Liver (tissue), 9 donors: ENCODE results near the gene ZNF366. TPM values are rescaled to one million over a fixed set of nuclear protein-coding genes. Genes with fewer than 3 reads are reported as not detected.

Experiments used
- DNase-seq: peaks from one replicate; pipeline ENCODE4 v3.0.0-alpha.2; 2017; ENCODE audit warnings: low spot score
- H3K27ac ChIP-seq, 2 donors: one replicate each; pipeline ENCODE4 v1.7.0; 2013; ENCODE audit warnings: inconsistent platforms in 2 of 2, low read length in 2 of 2, control low read depth in 1 of 2, low read depth in 1 of 2, mild to moderate bottlenecking in 1 of 2
- H3K27me3 ChIP-seq, 4 donors: one replicate each; pipeline versions ENCODE4 v1.6.1 to v1.7.0; 2013; ENCODE audit warnings: low read length in 3 of 4, inconsistent platforms in 1 of 4, mild to moderate bottlenecking in 1 of 4, moderate library complexity in 1 of 4; ENCODE audit not compliant: control insufficient read depth in 4 of 4, insufficient read depth in 4 of 4
- H3K36me3 ChIP-seq, 4 donors: one replicate each; pipeline versions ENCODE4 v1.6.1 to v1.7.0; 2013; ENCODE audit warnings: low read length in 3 of 4, mild to moderate bottlenecking in 3 of 4, low read depth in 1 of 4, moderate library complexity in 1 of 4; ENCODE audit not compliant: control insufficient read depth in 4 of 4, insufficient read depth in 3 of 4
- H3K4me1 ChIP-seq, 4 donors: one replicate each; pipeline versions ENCODE4 v1.6.1 to v1.7.0; 2013; ENCODE audit warnings: low read length in 3 of 4, mild to moderate bottlenecking in 3 of 4, moderate library complexity in 1 of 4; ENCODE audit not compliant: control insufficient read depth in 4 of 4, insufficient read depth in 4 of 4
- H3K4me3 ChIP-seq, 3 donors: one replicate each; pipeline versions ENCODE4 v1.6.1 to v1.7.0; 2013; ENCODE audit warnings: low read length in 3 of 3, control low read depth in 1 of 3, low read depth in 1 of 3, mild to moderate bottlenecking in 1 of 3
- H3K9ac ChIP-seq, 2 donors: one replicate each; pipeline ENCODE4 v1.7.0; 2013; ENCODE audit warnings: low read length in 2 of 2, mild to moderate bottlenecking in 2 of 2, moderate library complexity in 2 of 2, control low read depth in 1 of 2, low read depth in 1 of 2
- H3K9me3 ChIP-seq, 4 donors: one replicate each; pipeline versions ENCODE4 v1.6.1 to v1.7.0; 2013; ENCODE audit warnings: low read length in 3 of 4; ENCODE audit not compliant: control insufficient read depth in 4 of 4
- ATF3 ChIP-seq: IDR thresholded peaks from 2 replicates; pipeline ENCODE4 v1.6.1; 2016; ENCODE audit warnings: antibody characterized with exemption
- EGR1 ChIP-seq, 2 donors: IDR thresholded peaks; 2 replicates each; pipeline ENCODE4 v1.6.1; 2016 to 2018; ENCODE audit warnings: antibody characterized with exemption in 2 of 2, low read depth in 2 of 2
- FOXA1 ChIP-seq: IDR thresholded peaks from 2 replicates; pipeline ENCODE4 v1.6.1; 2016; ENCODE audit warnings: antibody characterized with exemption
- FOXA2 ChIP-seq: IDR thresholded peaks from 2 replicates; pipeline ENCODE4 v1.6.1; 2016; ENCODE audit warnings: antibody characterized with exemption
- GABPA ChIP-seq, 2 donors: IDR thresholded peaks in 1 of 2; conservative IDR thresholded peaks in 1 of 2; 2 replicates each; pipeline ENCODE4 v1.6.1; 2016; ENCODE audit warnings: antibody characterized with exemption in 2 of 2, mild to moderate bottlenecking in 1 of 2, moderate library complexity in 1 of 2
- HNF4A ChIP-seq, 2 donors: conservative IDR thresholded peaks; 2 replicates each; pipeline ENCODE4 v1.6.1; 2016; ENCODE audit warnings: antibody characterized with exemption in 2 of 2, mild to moderate bottlenecking in 2 of 2
- HNF4G ChIP-seq: IDR thresholded peaks from 2 replicates; pipeline ENCODE4 v1.6.1; 2016; ENCODE audit warnings: antibody characterized with exemption
- JUND ChIP-seq, 2 donors: IDR thresholded peaks; 2 replicates each; pipeline ENCODE4 v1.6.1; 2016; ENCODE audit warnings: antibody characterized with exemption in 2 of 2
- MAX ChIP-seq: IDR thresholded peaks from 2 replicates; pipeline ENCODE4 v1.6.1; 2016; ENCODE audit warnings: antibody characterized with exemption
- NR2F2 ChIP-seq: IDR thresholded peaks from 2 replicates; pipeline ENCODE4 v1.6.1; 2016; ENCODE audit warnings: antibody characterized with exemption
- RAD21 ChIP-seq, 2 donors: IDR thresholded peaks; 2 replicates each; pipeline ENCODE4 v1.6.1; 2016; ENCODE audit warnings: antibody characterized with exemption in 2 of 2, mild to moderate bottlenecking in 2 of 2
- RXRA ChIP-seq, 2 donors: IDR thresholded peaks; 2 replicates each; pipeline ENCODE4 v1.6.1; 2017 to 2018; ENCODE audit warnings: antibody characterized with exemption in 2 of 2, mild to moderate bottlenecking in 1 of 2
- SP1 ChIP-seq: IDR thresholded peaks from 2 replicates; pipeline ENCODE4 v1.6.1; 2018; ENCODE audit warnings: antibody characterized with exemption, mild to moderate bottlenecking
- TAF1 ChIP-seq: conservative IDR thresholded peaks from 2 replicates; pipeline ENCODE4 v1.6.1; 2016; ENCODE audit warnings: antibody characterized with exemption, mild to moderate bottlenecking
- YY1 ChIP-seq: IDR thresholded peaks from 2 replicates; pipeline ENCODE4 v1.6.1; 2016; ENCODE audit warnings: antibody characterized with exemption, mild to moderate bottlenecking
- ZBTB33 ChIP-seq: IDR thresholded peaks from 2 replicates; pipeline ENCODE4 v1.6.1; 2016; ENCODE audit warnings: antibody characterized with exemption
- WGBS: extraction: QIAGEN DNeasy Blood & Tissue Kit; methylation state at CpG from one replicate; pipeline ENCODE4 v1.1.7; 2013; 5-methylcytosine and 5-hydroxymethylcytosine counted together
- polyA plus RNA-seq, 2 donors: library from polyadenylated mRNA; stranded (reverse) in 1 of 2; unstranded in 1 of 2; fragments of 200-250 nt in 1 of 2; fragments of >200 nt in 1 of 2; fragmentation: Nextera tagmentation in 1 of 2; extraction: Ambion mirVana in 1 of 2; gene quantifications; one replicate each; pipeline versions ENCODE4 v1.2.1 to v1.2.3, GENCODE V29; 2013 to 2015
- total RNA-seq, 2 donors: library from RNA; depleted of rRNA; stranded (reverse); fragments of >200 nt; gene quantifications; one replicate each; pipeline ENCODE4 v1.2.3, GENCODE V29; 2014
- TF ChIP-seq, protein P1 (sequence below): fragments of 150-350 bp; IDR thresholded peaks from 2 replicates; pipeline ENCODE4 v1.5.1; 2017; ENCODE audit warnings: improper control_type of control experiment, low read depth, low read length; ENCODE audit not compliant: missing input control
- TF ChIP-seq, protein P2 (sequence below): IDR thresholded peaks from 2 replicates; pipeline ENCODE4 v1.6.1; 2016; ENCODE audit warnings: antibody characterized with exemption, mild to moderate bottlenecking
- donor health status: healthy.
- donor health status: healthy.
- donor health status: healthy.
- donor health status: healthy.
- donor health status: healthy.

ZNF366 gene
- total and polyA plus RNA-seq, 4 donors: 0.71 to 1.0 (median 0.75) TPM

DNA sequence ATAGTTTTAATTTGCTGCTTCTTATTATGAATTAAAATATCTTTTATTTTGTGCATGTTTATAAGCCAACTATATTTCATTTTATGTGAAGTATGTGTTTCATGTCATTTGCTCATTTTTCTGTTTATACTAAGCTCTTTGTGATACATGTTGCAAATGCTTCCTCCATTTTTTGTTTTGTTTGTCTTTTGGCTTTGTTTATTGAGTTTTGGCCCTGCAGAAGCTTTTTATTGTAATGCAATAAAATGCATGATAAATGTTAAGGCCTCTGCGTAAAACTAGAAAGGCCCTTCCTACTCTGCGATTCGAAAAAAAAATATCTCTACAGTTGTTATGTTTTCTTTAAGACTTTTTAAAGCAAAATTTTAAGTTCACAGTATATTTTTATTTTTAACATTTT, 9.4 kb downstream of the ZNF366 start:
- TF ChIP-seq ZBTB33 (no peak), EGR1 (IDR thresholded peaks at IDR 0.05; ENCODE audit: low read depth in 2 of 2) (no peak), FOXA1 (no peak), JUND (IDR thresholded peaks at IDR 0.05) (no peak), RXRA (IDR thresholded peaks at IDR 0.05) (no peak), SP1 (no peak), GABPA (IDR thresholded peaks at IDR 0.05 in 1 of 2, conservative IDR thresholded peaks at IDR 0.05 in 1 of 2) (no peak)
- TF ChIP-seq, protein P1, sequence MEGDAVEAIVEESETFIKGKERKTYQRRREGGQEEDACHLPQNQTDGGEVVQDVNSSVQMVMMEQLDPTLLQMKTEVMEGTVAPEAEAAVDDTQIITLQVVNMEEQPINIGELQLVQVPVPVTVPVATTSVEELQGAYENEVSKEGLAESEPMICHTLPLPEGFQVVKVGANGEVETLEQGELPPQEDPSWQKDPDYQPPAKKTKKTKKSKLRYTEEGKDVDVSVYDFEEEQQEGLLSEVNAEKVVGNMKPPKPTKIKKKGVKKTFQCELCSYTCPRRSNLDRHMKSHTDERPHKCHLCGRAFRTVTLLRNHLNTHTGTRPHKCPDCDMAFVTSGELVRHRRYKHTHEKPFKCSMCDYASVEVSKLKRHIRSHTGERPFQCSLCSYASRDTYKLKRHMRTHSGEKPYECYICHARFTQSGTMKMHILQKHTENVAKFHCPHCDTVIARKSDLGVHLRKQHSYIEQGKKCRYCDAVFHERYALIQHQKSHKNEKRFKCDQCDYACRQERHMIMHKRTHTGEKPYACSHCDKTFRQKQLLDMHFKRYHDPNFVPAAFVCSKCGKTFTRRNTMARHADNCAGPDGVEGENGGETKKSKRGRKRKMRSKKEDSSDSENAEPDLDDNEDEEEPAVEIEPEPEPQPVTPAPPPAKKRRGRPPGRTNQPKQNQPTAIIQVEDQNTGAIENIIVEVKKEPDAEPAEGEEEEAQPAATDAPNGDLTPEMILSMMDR: no peak
- Histone ChIP-seq H3K27ac (no peak overlapping the region), H3K27me3 (no peaks in the 10 kb centered on the region), H3K9ac (no peak overlapping the region), H3K36me3 (no peaks in the 10 kb centered on the region), H3K9me3 (no peaks in the 10 kb centered on the region), H3K4me1 (no peaks in the 10 kb centered on the region), H3K4me3 (no peak overlapping the region)
- DNase-seq: no peak
- 79% methylated on average over 3 of the region's 3 CpGs for WGBS

- no peak for DNase-seq
- no peaks in the 10 kb centered on the region for H3K9me3 ChIP-seq
- no peak overlapping the region for H3K4me3 ChIP-seq
- H3K27ac ChIP-seq: no peak overlapping the region
- H3K36me3 ChIP-seq: no peaks in the 10 kb centered on the region
- H3K9ac ChIP-seq: no peak overlapping the region
- no peak for TF ChIP-seq JUND (IDR thresholded peaks at IDR 0.05)
- no peak for TF ChIP-seq MAX
- TF ChIP-seq YY1: no peak
- TF ChIP-seq, protein P1: no peak
- no peak for TF ChIP-seq RXRA (IDR thresholded peaks at IDR 0.05)
- TF ChIP-seq FOXA2: no peak
- no peak for TF ChIP-seq GABPA (IDR thresholded peaks at IDR 0.05 in 1 of 2, conservative IDR thresholded peaks at IDR 0.05 in 1 of 2)
- no peak for TF ChIP-seq HNF4A (conservative IDR thresholded peaks at IDR 0.05)
- no peak for TF ChIP-seq TAF1
- TF ChIP-seq RAD21 (IDR thresholded peaks at IDR 0.05): no peak
- no peak for TF ChIP-seq HNF4G
- TF ChIP-seq SP1: no peak
- TF ChIP-seq ZBTB33: no peak
- TF ChIP-seq, protein P2, sequence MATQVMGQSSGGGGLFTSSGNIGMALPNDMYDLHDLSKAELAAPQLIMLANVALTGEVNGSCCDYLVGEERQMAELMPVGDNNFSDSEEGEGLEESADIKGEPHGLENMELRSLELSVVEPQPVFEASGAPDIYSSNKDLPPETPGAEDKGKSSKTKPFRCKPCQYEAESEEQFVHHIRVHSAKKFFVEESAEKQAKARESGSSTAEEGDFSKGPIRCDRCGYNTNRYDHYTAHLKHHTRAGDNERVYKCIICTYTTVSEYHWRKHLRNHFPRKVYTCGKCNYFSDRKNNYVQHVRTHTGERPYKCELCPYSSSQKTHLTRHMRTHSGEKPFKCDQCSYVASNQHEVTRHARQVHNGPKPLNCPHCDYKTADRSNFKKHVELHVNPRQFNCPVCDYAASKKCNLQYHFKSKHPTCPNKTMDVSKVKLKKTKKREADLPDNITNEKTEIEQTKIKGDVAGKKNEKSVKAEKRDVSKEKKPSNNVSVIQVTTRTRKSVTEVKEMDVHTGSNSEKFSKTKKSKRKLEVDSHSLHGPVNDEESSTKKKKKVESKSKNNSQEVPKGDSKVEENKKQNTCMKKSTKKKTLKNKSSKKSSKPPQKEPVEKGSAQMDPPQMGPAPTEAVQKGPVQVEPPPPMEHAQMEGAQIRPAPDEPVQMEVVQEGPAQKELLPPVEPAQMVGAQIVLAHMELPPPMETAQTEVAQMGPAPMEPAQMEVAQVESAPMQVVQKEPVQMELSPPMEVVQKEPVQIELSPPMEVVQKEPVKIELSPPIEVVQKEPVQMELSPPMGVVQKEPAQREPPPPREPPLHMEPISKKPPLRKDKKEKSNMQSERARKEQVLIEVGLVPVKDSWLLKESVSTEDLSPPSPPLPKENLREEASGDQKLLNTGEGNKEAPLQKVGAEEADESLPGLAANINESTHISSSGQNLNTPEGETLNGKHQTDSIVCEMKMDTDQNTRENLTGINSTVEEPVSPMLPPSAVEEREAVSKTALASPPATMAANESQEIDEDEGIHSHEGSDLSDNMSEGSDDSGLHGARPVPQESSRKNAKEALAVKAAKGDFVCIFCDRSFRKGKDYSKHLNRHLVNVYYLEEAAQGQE: no peak
- no peak for TF ChIP-seq NR2F2
- no peak for TF ChIP-seq ATF3
- TF ChIP-seq FOXA1: no peak
- no peaks in the 10 kb centered on the region for H3K4me1 ChIP-seq
- no peaks in the 10 kb centered on the region for H3K27me3 ChIP-seq
- 77% methylated on average over 6 of the region's 6 CpGs for WGBS
Measured at GRCh38 chr5:72495410-72495809, 11.8 kb downstream of the ZNF366 start.
